HepG2 (cell line): ENCODE data around the gene RPLP2. TPM values are rescaled to one million over a fixed set of nuclear protein-coding genes. Genes with fewer than 3 reads are reported as not detected.

Source experiments
- AHDC1 ChIP-seq: sonication (generic); formaldehyde crosslinking; IDR thresholded peaks from 2 replicates; pipeline ENCODE4 v1.5.1; 2020; ENCODE audit warnings: mild to moderate bottlenecking, missing genetic modification reagents, borderline replicate concordance
- BORCS8-MEF2B ChIP-seq: sonication (generic); formaldehyde crosslinking; IDR thresholded peaks from 2 replicates; pipeline ENCODE4 v1.8.0; 2022; ENCODE audit warnings: mild to moderate bottlenecking, missing genetic modification reagents
- HMGXB4 ChIP-seq, 2 experiments: sonication (generic) in 1 of 2; formaldehyde crosslinking in 1 of 2; IDR thresholded peaks; 2 replicates each; pipeline versions ENCODE4 v1.4.0 to v1.6.1; 2018 to 2020; ENCODE audit warnings: missing genetic modification reagents in 2 of 2, borderline replicate concordance in 1 of 2, low read depth in 1 of 2, mild to moderate bottlenecking in 1 of 2, missing biosample characterization in 1 of 2
- NFIB ChIP-seq: sonication (generic); formaldehyde crosslinking; IDR thresholded peaks from 2 replicates; pipeline ENCODE4 v1.9.0; 2021; ENCODE audit warnings: missing genetic modification reagents, mild to moderate bottlenecking, borderline replicate concordance
- SRY ChIP-seq: sonication (generic); formaldehyde crosslinking; IDR thresholded peaks from 2 replicates; pipeline ENCODE4 v1.8.0; 2022; ENCODE audit warnings: mild to moderate bottlenecking, missing genetic modification reagents
- UBTF ChIP-seq: sonication (generic); formaldehyde crosslinking; IDR thresholded peaks from 2 replicates; pipeline ENCODE4 v1.4.0; 2020; ENCODE audit warnings: mild to moderate bottlenecking, missing genetic modification reagents
- ZC3H13 ChIP-seq: sonication (generic); formaldehyde crosslinking; IDR thresholded peaks from 2 replicates; pipeline ENCODE4 v1.8.1; 2023; ENCODE audit warnings: mild to moderate bottlenecking, missing genetic modification reagents, moderate library complexity
- ZHX2 ChIP-seq, 2 experiments: sonication (generic) in 1 of 2; formaldehyde crosslinking in 1 of 2; IDR thresholded peaks; 2 replicates each; pipeline versions ENCODE4 v1.6.1 to v1.9.0; 2014 to 2022; ENCODE audit warnings: antibody characterized with exemption in 1 of 2, borderline replicate concordance in 1 of 2, inconsistent platforms in 1 of 2, low read depth in 1 of 2, missing genetic modification reagents in 1 of 2
- ZNF333 ChIP-seq: sonication (generic); formaldehyde crosslinking; IDR thresholded peaks from 2 replicates; pipeline ENCODE4 v1.4.0; 2020; ENCODE audit warnings: mild to moderate bottlenecking, missing genetic modification reagents, borderline replicate concordance
- ZNF543 ChIP-seq: sonication (generic); formaldehyde crosslinking; IDR thresholded peaks from 2 replicates; pipeline ENCODE4 v1.4.0; 2020; ENCODE audit warnings: mild to moderate bottlenecking, missing genetic modification reagents
- ZNF850 ChIP-seq: sonication (generic); formaldehyde crosslinking; conservative IDR thresholded peaks from 2 replicates; pipeline ENCODE4 v1.9.0; 2021; ENCODE audit warnings: mild to moderate bottlenecking, missing genetic modification reagents
- polyA plus RNA-seq, 8 experiments: library from polyadenylated mRNA; depleted of rRNA in 3 of 8; stranded (reverse) in 7 of 8; unstranded in 1 of 8; fragments of >200 nt; fragmentation: Illumina TruSeq in 4 of 8; extraction: Trizol in 4 of 8; gene quantifications; 2 replicates each; pipeline versions ENCODE4 v1.2.1 to v1.2.3, GENCODE V29; 2011 to 2016; ENCODE audit warnings: low read depth in 4 of 8, missing spikeins in 1 of 8, mixed read lengths in 1 of 8; ENCODE audit not compliant: insufficient read depth in 1 of 8
- total RNA-seq, 5 experiments: library from RNA; depleted of rRNA; stranded (reverse); fragments of >200 nt; fragmentation: Illumina TruSeq; extraction: Trizol; gene quantifications; 2 replicates each; pipeline ENCODE4 v1.2.3, GENCODE V29; 2016; ENCODE audit warnings: low read depth in 1 of 5

The RPLP2 gene
- total and polyA plus RNA-seq, 2 of the 13 experiments (the other 11 are each of a cell fraction or from before 2014, with no cell fraction given), result 978 to 2,106 TPM

GRCh38 chr11:832529-833113 lies 22.9 kb downstream of the RPLP2 start, which contains the start of gene CD151 (continued):
- peak; percentile 56; the same call in 1 of the 2 replicates for TF ChIP-seq BORCS8-MEF2B (CRISPR knock-in tag)
- TF ChIP-seq HMGXB4 (CRISPR knock-in tag; IDR thresholded peaks at IDR 0.05; ENCODE audit: borderline replicate concordance in 1 of 2, low read depth in 1 of 2), result 0 out of 4 replicates have a peak, but pooled peaks of 1 of the 2 experiments have one; percentile 8
- peak; percentile 73; the same call in 1 of the 2 replicates for TF ChIP-seq ZNF333 (CRISPR knock-in tag)
- TF ChIP-seq ZHX2 (IDR thresholded peaks at IDR 0.05; ENCODE audit: low read depth), result no peak
- no peak for TF ChIP-seq ZHX2 (CRISPR knock-in tag; IDR thresholded peaks at IDR 0.05; ENCODE audit: borderline replicate concordance)
- no peak for TF ChIP-seq ZNF543 (CRISPR knock-in tag)
- TF ChIP-seq ZNF850 (CRISPR knock-in tag), result 0 out of 2 replicates have a peak, but pooled peaks have one; percentile 29
- TF ChIP-seq AHDC1 (CRISPR knock-in tag), result no peak
- TF ChIP-seq UBTF (CRISPR knock-in tag), result peak; percentile 53; the same call in 1 of the 2 replicates
- TF ChIP-seq SRY (CRISPR knock-in tag), result peak; percentile 61; the same call in 1 of the 2 replicates
- no peak for TF ChIP-seq ZC3H13 (CRISPR knock-in tag)
- no peak for TF ChIP-seq NFIB (CRISPR knock-in tag)
